ENCODE measurements around the gene TMEM171.

Gene TMEM171

DNA sequence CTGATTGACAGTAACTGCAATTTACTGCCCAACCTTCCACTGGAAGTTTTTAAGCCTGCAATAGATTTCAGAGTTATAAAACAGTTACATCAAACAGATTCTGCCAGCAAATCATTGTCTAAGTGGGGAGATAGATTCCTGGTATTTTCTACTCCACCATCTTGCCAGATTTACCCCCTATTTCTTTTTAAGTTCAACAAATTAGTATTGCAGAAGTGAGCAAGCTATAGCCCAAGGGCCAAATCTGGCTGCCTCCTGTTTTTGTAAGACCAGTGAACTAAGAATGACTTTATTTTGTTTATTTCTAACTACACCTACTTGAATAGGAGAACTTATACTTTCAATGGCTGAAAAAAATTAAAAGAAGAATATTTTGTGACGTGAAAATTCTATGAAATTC, 8.8 kb upstream of the TMEM171 start:
- no peak for TF ChIP-seq CTCF (IDR thresholded peaks at IDR 0.05; ENCODE audit: control insufficient read depth, extremely low read depth, insufficient read depth)
- H3K4me3 ChIP-seq (ENCODE audit: low read depth, low read length), result no peak overlapping the region
- no peak for DNase-seq (ENCODE audit: low read depth)

DNA sequence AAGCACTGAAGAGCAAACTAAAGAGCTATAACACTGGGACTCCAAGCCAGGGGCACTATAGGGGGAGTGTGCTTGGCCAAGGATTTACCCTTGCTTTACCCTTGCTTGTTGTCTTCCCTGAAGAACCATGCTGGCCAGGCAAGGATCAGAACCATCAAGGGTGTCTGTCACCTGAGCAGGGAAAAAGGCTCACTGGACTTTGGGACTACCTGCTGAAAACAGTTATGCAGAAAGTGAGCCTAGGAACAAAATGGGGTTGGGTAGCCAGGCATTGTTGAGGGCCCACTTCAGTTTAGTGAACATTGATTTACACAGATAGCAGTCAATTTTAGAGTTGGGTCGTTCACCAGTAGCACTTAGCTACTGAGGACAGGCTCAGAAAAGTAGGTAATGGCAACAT, 8.0 kb upstream of the TMEM171 start:
- no peak for TF ChIP-seq CTCF (IDR thresholded peaks at IDR 0.05; ENCODE audit: control insufficient read depth, extremely low read depth, insufficient read depth)

DNA sequence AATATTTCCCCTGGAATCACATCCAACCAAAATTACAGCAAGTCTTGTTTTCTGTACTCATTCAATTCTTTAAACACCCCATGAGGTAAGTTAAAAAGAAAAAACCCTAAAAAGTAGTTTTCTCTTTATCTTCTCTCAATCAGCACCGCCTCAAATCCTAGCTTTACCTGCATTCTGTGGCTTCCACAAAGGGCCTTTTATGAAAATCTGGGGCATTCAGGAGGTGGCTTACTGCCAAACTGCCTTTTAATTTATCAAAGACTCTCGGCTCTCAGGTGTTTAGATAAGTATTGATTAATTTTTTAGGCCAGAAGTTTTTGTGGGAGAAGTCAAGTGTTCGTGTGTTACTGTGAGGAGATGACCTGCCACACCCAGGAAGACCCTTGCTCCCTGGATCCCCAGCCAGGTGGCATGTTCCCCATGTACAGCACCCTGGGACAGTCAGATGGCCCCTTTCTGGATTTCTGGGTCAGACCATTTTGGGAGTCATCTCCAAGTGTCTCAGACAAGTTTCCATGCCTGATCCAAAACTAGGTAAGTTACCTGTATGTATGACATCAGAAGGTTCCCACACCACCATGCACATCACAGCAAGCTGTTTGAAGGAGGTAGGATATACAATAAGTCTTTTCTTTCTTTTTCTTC, 6.2 kb upstream of the TMEM171 start:
- TF ChIP-seq CTCF (IDR thresholded peaks at IDR 0.05; ENCODE audit: control insufficient read depth, extremely low read depth, insufficient read depth), result no peak
- DNase-seq (ENCODE audit: low read depth), result no peak
- no peak overlapping the region for H3K4me3 ChIP-seq (ENCODE audit: low read depth, low read length)

More for the DNA sequence above, 8.0 kb upstream of the TMEM171 start:
- H3K4me3 ChIP-seq (ENCODE audit: low read depth, low read length), result no peak overlapping the region
- no peak for DNase-seq (ENCODE audit: low read depth)

DNA sequence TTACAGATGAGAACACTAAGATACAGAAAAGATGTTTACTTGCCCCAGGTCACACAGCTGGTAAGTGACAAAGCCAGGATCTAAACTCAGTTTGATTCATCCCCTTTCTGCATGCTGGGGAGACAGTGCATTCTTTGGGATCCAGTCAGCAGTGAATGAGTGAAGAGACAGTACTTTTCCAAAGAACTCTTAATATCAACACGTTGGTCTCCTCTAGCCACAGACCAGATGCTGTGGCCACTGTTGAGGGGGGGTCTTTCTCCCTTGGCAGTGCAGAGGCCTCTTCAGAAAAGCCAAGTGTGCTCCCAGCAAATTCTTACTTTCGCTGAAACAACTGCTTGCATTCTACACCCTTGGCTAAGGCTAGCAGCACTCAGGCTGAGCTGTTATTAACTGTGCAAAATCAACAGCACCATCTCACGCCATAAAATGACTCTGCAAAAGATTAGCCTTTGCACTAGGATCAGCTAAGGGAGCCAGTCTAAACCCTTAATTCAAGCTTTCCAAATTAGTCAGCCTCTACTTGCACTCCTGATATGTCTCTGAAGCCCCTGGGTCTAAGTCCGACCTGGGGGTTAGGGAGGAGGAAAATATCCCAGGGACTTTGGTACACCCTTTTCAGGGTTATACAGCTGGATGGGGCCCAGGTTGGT, 4.8 kb upstream of the TMEM171 start:
- no peak for TF ChIP-seq CTCF (IDR thresholded peaks at IDR 0.05; ENCODE audit: control insufficient read depth, extremely low read depth, insufficient read depth)
- DNase-seq (ENCODE audit: low read depth), result no peak
- H3K4me3 ChIP-seq (ENCODE audit: low read depth, low read length), result no peak overlapping the region

DNA sequence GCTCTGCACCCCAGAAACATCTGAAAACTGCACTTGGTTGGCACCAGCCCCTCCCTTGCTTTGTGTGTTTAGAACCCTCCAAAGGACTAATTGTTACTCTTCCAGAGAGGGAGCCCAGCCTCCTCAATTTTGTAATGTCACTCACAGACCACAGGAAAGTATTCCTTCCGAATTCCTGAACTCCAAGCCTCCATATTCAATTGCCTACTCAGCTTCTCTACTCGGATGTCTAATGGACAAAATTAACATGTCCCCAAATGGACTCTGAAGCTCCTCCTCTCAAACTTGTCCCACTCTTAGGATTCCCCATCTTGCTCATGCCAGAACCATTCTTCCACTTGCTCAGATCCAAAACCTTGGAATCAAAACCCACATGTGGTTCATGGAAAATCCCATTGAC, 3.9 kb upstream of the TMEM171 start:
- no peak overlapping the region for H3K4me3 ChIP-seq (ENCODE audit: low read depth, low read length)
- no peak for TF ChIP-seq CTCF (IDR thresholded peaks at IDR 0.05; ENCODE audit: control insufficient read depth, extremely low read depth, insufficient read depth)
- no peak for DNase-seq (ENCODE audit: low read depth)

DNA sequence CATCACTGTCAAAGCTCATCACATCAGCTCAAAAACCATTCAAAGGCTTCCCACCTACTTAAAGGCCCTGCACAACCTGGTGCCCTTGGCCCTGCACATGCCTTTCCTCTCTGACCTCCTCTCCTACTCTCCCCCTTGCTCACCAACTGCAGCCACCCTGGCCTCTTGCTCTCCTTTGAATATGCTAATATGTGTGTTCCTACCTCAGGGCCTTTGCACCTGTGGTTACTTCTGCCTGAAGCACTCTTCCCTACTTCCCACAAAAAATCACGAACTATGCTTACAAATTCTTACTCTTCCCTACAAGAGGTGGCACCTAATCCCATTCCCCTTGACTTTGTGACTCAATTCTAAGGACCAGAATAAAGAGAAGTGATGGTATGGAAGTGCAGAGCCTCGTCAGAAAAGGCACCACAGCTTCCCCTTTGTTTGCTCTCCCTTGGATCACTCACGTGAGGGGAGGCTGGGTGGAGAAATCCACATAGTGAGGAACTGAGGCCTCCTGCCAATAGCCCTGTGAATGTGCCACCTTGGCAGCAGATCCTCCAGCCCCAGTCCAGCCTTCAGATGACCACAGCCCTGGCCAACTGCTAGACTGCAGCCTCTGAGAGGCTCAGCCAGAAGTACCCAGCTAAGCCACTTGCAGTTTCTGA, 3.2 kb upstream of the TMEM171 start:
- no peak for TF ChIP-seq CTCF (IDR thresholded peaks at IDR 0.05; ENCODE audit: control insufficient read depth, extremely low read depth, insufficient read depth)
- DNase-seq (ENCODE audit: low read depth), result no peak
- no peak overlapping the region for H3K4me3 ChIP-seq (ENCODE audit: low read depth, low read length)

Measured in LNCaP clone FGC (cell line).